DOHH2 (cell line): Measurements from ENCODE around the gene KIAA1328.

Experiments used
- CTCF ChIP-seq: fragments of 200-600 bp; sonication (generic); IDR thresholded peaks from one replicate; pipeline ENCODE4 v1.5.1; 2014; ENCODE audit warnings: antibody characterized with exemption, mild to moderate bottlenecking, low read depth, low read length; ENCODE audit not compliant: poor library complexity, severe bottlenecking
- EZH2phosphoT487 ChIP-seq: fragments of 200-600 bp; sonication (generic); IDR thresholded peaks from 2 replicates; pipeline ENCODE4 v1.6.1; 2017; ENCODE audit warnings: borderline replicate concordance, mild to moderate bottlenecking, antibody characterized with exemption, low read length, moderate library complexity, mixed read lengths

GRCh38 chr18:36903215-36903928 lies 74.4 kb downstream of the KIAA1328 start:
- no peak for TF ChIP-seq CTCF
- no peak for TF ChIP-seq EZH2phosphoT487
